DOHH2 (cell line): ENCODE results near the gene MAP4K2.

Experiments
- CTCF ChIP-seq: fragments of 200-600 bp; sonication (generic); IDR thresholded peaks from one replicate; pipeline ENCODE4 v1.5.1; 2014; ENCODE audit warnings: antibody characterized with exemption, mild to moderate bottlenecking, low read depth, low read length; ENCODE audit not compliant: poor library complexity, severe bottlenecking
- EZH2phosphoT487 ChIP-seq: fragments of 200-600 bp; sonication (generic); IDR thresholded peaks from 2 replicates; pipeline ENCODE4 v1.6.1; 2017; ENCODE audit warnings: borderline replicate concordance, mild to moderate bottlenecking, antibody characterized with exemption, low read length, moderate library complexity, mixed read lengths

DNA sequence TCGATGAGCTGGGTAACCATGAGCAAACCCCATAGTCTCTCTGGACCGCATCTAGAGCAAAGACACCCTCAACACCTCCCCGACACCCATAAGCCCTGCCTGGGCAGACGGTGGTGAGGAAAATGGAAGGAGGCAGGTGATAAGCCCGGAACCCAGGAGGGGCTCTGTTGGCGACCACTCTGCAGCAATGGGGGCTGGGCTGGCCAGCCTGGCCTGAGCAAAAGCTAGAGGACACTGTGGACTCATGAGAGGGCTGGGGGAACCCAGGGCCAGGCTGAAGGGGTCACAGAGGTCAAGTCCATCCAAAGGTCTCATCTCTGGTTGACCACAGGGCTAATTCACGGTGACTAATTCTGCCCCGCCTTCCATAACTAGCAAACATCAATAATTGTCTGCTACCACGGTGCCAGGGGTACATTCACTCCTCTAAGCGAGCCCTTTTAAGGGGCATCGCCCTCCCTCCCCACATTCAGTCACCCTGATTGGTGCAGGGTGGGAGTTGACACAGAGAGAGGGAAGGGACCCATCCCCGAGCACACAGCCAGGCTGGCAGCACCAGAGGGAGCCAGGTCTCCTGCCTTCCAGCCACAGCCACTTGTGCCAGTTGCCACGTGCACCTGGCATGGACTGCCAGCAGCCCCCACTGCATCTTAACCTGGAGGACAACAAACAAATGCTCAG is 47.2 kb downstream of the MAP4K2 start:
- TF ChIP-seq CTCF (no peak), EZH2phosphoT487 (no peak)
